GM12801 (cell line): ENCODE results near the gene EZH2.

ENCODE experiments used
- TF ChIP-seq, protein P1 (sequence below): IDR thresholded peaks from one replicate; pipeline ENCODE4 v1.5.1; 2011; ENCODE audit warnings: control low read depth; ENCODE audit not compliant: insufficient read length; ENCODE audit errors: extremely low read depth

The EZH2 gene

GRCh38 chr7:148921806-148922205 lies 37.7 kb upstream of the EZH2 start:
- TF ChIP-seq, protein P1, sequence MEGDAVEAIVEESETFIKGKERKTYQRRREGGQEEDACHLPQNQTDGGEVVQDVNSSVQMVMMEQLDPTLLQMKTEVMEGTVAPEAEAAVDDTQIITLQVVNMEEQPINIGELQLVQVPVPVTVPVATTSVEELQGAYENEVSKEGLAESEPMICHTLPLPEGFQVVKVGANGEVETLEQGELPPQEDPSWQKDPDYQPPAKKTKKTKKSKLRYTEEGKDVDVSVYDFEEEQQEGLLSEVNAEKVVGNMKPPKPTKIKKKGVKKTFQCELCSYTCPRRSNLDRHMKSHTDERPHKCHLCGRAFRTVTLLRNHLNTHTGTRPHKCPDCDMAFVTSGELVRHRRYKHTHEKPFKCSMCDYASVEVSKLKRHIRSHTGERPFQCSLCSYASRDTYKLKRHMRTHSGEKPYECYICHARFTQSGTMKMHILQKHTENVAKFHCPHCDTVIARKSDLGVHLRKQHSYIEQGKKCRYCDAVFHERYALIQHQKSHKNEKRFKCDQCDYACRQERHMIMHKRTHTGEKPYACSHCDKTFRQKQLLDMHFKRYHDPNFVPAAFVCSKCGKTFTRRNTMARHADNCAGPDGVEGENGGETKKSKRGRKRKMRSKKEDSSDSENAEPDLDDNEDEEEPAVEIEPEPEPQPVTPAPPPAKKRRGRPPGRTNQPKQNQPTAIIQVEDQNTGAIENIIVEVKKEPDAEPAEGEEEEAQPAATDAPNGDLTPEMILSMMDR = no peak

- TF ChIP-seq, protein P1 = no peak
These were observed 37.1 kb upstream of the EZH2 start for GRCh38 chr7:148921189-148921588.

GRCh38 chr7:148919859-148920258 lies 35.8 kb upstream of the EZH2 start:
- TF ChIP-seq, protein P1 = no peak

DNA sequence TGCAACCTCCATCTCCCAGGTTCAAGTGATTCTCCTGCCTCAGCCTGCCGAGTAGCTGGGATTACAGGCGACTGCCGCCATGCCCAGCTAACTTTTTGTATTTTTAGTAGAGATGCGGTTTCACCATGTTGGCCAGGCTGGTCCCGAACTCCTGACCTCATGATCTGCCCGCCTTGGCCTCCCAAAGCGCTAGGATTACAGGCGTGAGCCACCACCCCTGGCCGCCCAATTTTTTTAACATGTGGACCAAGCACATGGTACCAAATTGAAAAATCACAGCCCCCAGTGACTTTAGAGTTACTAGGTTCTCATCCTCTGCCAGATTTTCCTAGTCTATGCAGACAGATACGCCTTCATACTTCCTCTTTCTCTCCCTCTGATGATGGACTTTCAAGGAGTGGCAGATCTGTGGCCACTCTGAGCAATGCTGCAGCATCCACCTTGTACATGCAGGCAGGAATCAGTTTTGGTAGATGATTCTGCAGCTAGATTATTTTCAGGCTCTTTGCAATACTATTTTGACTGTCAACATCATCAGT lies 34.0 kb upstream of the EZH2 start:
- TF ChIP-seq, protein P1 = no peak

DNA sequence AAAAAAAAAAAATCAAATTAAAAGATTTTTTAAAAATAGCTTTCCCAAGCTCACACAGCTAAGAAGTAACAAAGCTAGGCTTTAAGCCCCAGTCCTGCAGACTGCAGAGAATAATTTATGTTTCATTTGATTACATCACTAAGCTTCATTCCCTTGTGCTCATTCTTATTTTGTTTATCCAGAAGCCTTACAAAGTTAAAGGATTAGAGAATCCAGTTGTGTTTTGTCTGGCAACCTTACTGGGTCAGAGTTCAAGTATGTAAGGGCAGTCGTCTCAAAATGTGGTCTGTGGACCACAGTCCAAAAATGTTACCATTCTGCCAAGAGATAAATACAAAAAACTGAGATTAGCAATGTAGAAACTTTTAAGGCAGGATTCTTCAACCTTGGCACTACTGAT lies 32.1 kb upstream of the EZH2 start:
- TF ChIP-seq, protein P1 = no peak

DNA sequence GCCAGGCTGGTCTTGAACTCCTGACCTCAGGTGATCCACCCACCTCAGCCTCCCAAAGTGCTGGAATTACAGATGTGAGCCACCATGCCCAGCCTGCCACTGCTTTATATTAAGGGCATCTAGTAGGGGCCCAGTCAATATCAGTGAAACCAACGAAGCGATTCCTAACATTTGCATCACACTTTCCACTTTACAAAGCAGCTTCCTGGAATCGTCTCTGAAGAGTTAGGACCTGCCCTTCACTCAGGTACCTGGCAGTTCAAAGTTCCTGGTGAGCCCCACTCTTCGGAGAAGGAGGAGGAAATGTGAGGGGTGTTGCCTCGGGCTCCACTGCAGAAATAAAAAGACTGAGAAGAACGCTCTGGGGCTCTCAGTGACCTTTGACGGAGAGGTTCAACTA lies 31.1 kb upstream of the EZH2 start:
- TF ChIP-seq, protein P1 = no peak

DNA sequence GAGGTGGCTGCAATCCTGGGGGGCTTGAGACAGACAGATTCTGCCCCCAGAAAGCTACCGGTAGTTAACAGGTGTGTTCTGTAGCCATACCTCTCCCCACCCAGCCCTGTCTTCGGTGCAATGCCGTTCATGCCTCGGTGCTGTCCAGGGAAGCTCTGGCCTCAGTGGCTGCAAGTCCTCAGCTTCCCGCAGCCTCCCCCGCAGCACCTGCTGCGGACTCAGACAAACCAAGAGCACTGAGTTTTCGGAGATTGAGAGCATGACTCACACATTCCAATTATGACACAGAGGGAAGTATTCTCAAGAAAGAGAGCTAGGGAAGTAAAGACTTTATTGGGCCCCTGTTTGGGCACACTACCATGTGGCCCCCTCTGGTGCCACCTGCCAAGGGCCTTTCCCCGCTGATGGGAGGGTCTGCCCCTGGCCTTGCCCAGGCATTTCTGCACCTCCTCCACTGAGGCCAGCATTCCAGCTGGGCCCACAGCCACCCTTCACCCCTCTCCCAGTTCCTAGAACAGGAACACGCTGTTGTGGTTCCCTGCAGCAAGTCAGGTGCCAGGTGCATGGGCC lies 30.2 kb upstream of the EZH2 start:
- TF ChIP-seq, protein P1 = no peak
